ENCODE results near the gene RAG2.

Gene RAG2

GRCh38 chr11:36598051-36598450, at the start of gene RAG2:
TSS of gene RAG2 (minus strand) at chr11:36598236. CDS start at chr11:36594168, 4,068 bp downstream.
- Histone ChIP-seq H3K79me2 (ENCODE audit: insufficient read depth, low read length) (peaks cover 28% of the 10 kb centered on the region), H3F3A (ENCODE audit: low read depth) (no peaks in the 10 kb centered on the region; the same call in 1 of the 2 replicates), H3K36me3 (ENCODE audit: insufficient read depth, low read length) (no peaks in the 10 kb centered on the region), H3K9ac (ENCODE audit: low read depth, low read length, poor library complexity, severe bottlenecking) (peak within 1 kb of the TSS; percentile 73), H4K20me1 (ENCODE audit: insufficient read depth, low read length, poor library complexity, severe bottlenecking) (no peaks in the 10 kb centered on the region), H3K4me2 (ENCODE audit: low read depth, low read length, poor library complexity, severe bottlenecking) (peak within 1 kb of the TSS; percentile 76), H3K4me3 (ENCODE audit: low read length, poor library complexity, severe bottlenecking) (peak within 1 kb of the TSS; percentile 73), H3K9me2 (replicated peaks; ENCODE audit: low read depth, low read length) (no peaks in the 10 kb centered on the region), H3K9me3 (ENCODE audit: insufficient read depth, low read depth, low read length) (no peaks in the 10 kb centered on the region), H3K27me3 (ENCODE audit: insufficient read depth, low read length, poor library complexity, severe bottlenecking) (no peaks in the 10 kb centered on the region), H3K4me1 (ENCODE audit: insufficient read depth, low read length, poor library complexity, severe bottlenecking) (peaks cover 54% of the 10 kb centered on the region), H2AFZ (ENCODE audit: low read length) (no peak within 1 kb of the TSS)
- no peak for TF ChIP-seq CTCF (conservative IDR thresholded peaks at IDR 0.05; ENCODE audit: low read length)
- no peak for TF ChIP-seq EZH2phosphoT487 (IDR thresholded peaks at IDR 0.05; ENCODE audit: borderline replicate concordance)

GRCh38 chr11:36638556-36638955, 40.5 kb upstream of the RAG2 start:
- H3K9me2 ChIP-seq (replicated peaks; ENCODE audit: low read depth, low read length) = no peaks in the 10 kb centered on the region
- H3K9me3 ChIP-seq (ENCODE audit: insufficient read depth, low read depth, low read length) = no peaks in the 10 kb centered on the region
- no peaks in the 10 kb centered on the region for H3F3A ChIP-seq (ENCODE audit: low read depth)
- H3K4me3 ChIP-seq (ENCODE audit: low read length, poor library complexity, severe bottlenecking) = no peak overlapping the region
- no peak overlapping the region for H3K4me2 ChIP-seq (ENCODE audit: low read depth, low read length, poor library complexity, severe bottlenecking)
- TF ChIP-seq CTCF (conservative IDR thresholded peaks at IDR 0.05; ENCODE audit: low read length) = no peak
- no peak for TF ChIP-seq EZH2phosphoT487 (IDR thresholded peaks at IDR 0.05; ENCODE audit: borderline replicate concordance)
- no peaks in the 10 kb centered on the region for H3K4me1 ChIP-seq (ENCODE audit: insufficient read depth, low read length, poor library complexity, severe bottlenecking)
- H3K36me3 ChIP-seq (ENCODE audit: insufficient read depth, low read length) = no peaks in the 10 kb centered on the region
- no peak overlapping the region for H2AFZ ChIP-seq (ENCODE audit: low read length)
- H3K27me3 ChIP-seq (ENCODE audit: insufficient read depth, low read length, poor library complexity, severe bottlenecking) = no peaks in the 10 kb centered on the region
- H3K9ac ChIP-seq (ENCODE audit: low read depth, low read length, poor library complexity, severe bottlenecking) = no peak overlapping the region
- no peaks in the 10 kb centered on the region for H4K20me1 ChIP-seq (ENCODE audit: insufficient read depth, low read length, poor library complexity, severe bottlenecking)
- H3K79me2 ChIP-seq (ENCODE audit: insufficient read depth, low read length) = no peaks in the 10 kb centered on the region

- no peaks in the 10 kb centered on the region for H3K9me2 ChIP-seq (replicated peaks; ENCODE audit: low read depth, low read length)
- no peaks in the 10 kb centered on the region for H3K36me3 ChIP-seq (ENCODE audit: insufficient read depth, low read length)
- no peaks in the 10 kb centered on the region for H4K20me1 ChIP-seq (ENCODE audit: insufficient read depth, low read length, poor library complexity, severe bottlenecking)
- H2AFZ ChIP-seq (ENCODE audit: low read length) = 0 out of 2 replicates have a peak overlapping the region, but pooled peaks have one; percentile 3
- no peaks in the 10 kb centered on the region for H3K27me3 ChIP-seq (ENCODE audit: insufficient read depth, low read length, poor library complexity, severe bottlenecking)
- peaks cover 18% of the 10 kb centered on the region for H3K4me1 ChIP-seq (ENCODE audit: insufficient read depth, low read length, poor library complexity, severe bottlenecking)
- no peak overlapping the region for H3K4me2 ChIP-seq (ENCODE audit: low read depth, low read length, poor library complexity, severe bottlenecking)
- TF ChIP-seq CTCF (conservative IDR thresholded peaks at IDR 0.05; ENCODE audit: low read length) (no peak), EZH2phosphoT487 (IDR thresholded peaks at IDR 0.05; ENCODE audit: borderline replicate concordance) (no peak)
- no peaks in the 10 kb centered on the region for H3K9me3 ChIP-seq (ENCODE audit: insufficient read depth, low read depth, low read length)
- H3K4me3 ChIP-seq (ENCODE audit: low read length, poor library complexity, severe bottlenecking) = no peak overlapping the region
- H3F3A ChIP-seq (ENCODE audit: low read depth) = no peaks in the 10 kb centered on the region
- no peaks in the 10 kb centered on the region for H3K79me2 ChIP-seq (ENCODE audit: insufficient read depth, low read length)
- H3K9ac ChIP-seq (ENCODE audit: low read depth, low read length, poor library complexity, severe bottlenecking) = no peak overlapping the region
Measured at GRCh38 chr11:36635066-36635862, 37.2 kb upstream of the RAG2 start.
